ENCODE data around the gene FAM89B. TPM values are rescaled to one million over a fixed set of nuclear protein-coding genes. Genes with fewer than 3 reads are reported as not detected.
A peak's percentile ranks its signal among the peaks of the same experiment; 100 is the strongest.

The FAM89B gene
- total and polyA plus RNA-seq, 2 donors (not counting 3 experiments of a cell fraction or from before 2014, with no cell fraction given), result 63.1 to 153 TPM

DNA sequence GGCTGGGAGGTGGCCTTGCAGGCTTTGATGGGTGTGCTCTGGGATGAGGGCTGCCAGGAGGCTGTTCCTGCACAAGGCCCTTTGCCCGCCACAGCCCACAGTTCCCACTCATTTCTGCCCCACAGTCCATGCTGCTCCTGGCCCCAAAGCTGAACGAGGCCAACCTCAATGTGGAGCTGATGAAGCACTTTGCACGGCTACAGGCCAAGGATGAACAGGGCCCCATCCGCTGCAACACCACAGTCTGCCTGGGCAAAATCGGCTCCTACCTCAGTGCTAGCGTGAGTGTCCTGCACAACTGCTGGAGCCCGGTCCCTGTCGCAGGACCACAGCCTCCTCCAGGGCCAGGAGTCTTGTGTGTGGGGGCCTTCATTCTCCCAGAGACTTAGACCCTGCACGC, 37.2 kb upstream of the FAM89B start:
- intact Hi-C loops (cut with micrococcal nuclease) (no loop called here), dilution Hi-C loops (cut with MboI; ENCODE audit: extremely low pct_ligation_motif_present, low sequenced_read_pairs) (no loop called here)
- Histone ChIP-seq H2AFZ (ENCODE audit: low read depth, low read length) (no peak overlapping the region), H3K36me3 (ENCODE audit: control insufficient read depth in 2 of 2, extremely low read depth in 1 of 2, insufficient read depth in 2 of 2, low read length in 2 of 2) (peaks cover 13 to 44% of the 10 kb centered on the region in 2 experiments), H4K20me1 (replicated peaks; ENCODE audit: control insufficient read depth, extremely low read depth, insufficient read depth, low read length) (no peaks in the 10 kb centered on the region), H3K4me2 (ENCODE audit: insufficient read depth, low read length) (no peak overlapping the region), H3K4me1 (ENCODE audit: control insufficient read depth, extremely low read depth, insufficient read depth, low read length) (no peaks in the 10 kb centered on the region), H3K9ac (replicated peaks; ENCODE audit: extremely low read depth, insufficient read depth, low read length) (no peak overlapping the region), H3K27me3 (ENCODE audit: control insufficient read depth in 2 of 2, insufficient read depth in 2 of 2, low read length in 2 of 2) (no peaks in the 10 kb centered on the region), H3K79me2 (ENCODE audit: control insufficient read depth, insufficient read depth, low read length) (no peaks in the 10 kb centered on the region), H3K4me3 (replicated peaks in 1 of 3; ENCODE audit: insufficient read depth in 1 of 3, low read depth in 1 of 3, low read length in 3 of 3) (no peak overlapping the region), H3K9me1 (replicated peaks; ENCODE audit: control insufficient read depth, extremely low read depth, insufficient read depth, low read length) (no peaks in the 10 kb centered on the region), H3K9me3 (replicated peaks; ENCODE audit: control insufficient read depth, insufficient read depth, low read length) (no peaks in the 10 kb centered on the region), H3K27ac (ENCODE audit: insufficient read depth, low read depth, low read length) (no peak overlapping the region)
- no peak for FAIRE-seq
- TF ChIP-seq MYC (IDR thresholded peaks at IDR 0.05; ENCODE audit: low read depth, low read length), result no peak
- ChIA-PET CTCF (no interaction called here), POLR2A (no interaction called here)
- no TSS peak for BruUV-seq (replicated peaks)
- DNase-seq (ENCODE audit: low read depth, low spot score), result no peak

- Histone ChIP-seq H3K9me3 (replicated peaks; ENCODE audit: control insufficient read depth, insufficient read depth, low read length) (no peaks in the 10 kb centered on the region), H3K9ac (replicated peaks; ENCODE audit: extremely low read depth, insufficient read depth, low read length) (no peak overlapping the region), H4K20me1 (replicated peaks; ENCODE audit: control insufficient read depth, extremely low read depth, insufficient read depth, low read length) (no peaks in the 10 kb centered on the region), H2AFZ (ENCODE audit: low read depth, low read length) (no peak overlapping the region), H3K4me1 (ENCODE audit: control insufficient read depth, extremely low read depth, insufficient read depth, low read length) (peaks cover 6% of the 10 kb centered on the region), H3K4me2 (ENCODE audit: insufficient read depth, low read length) (no peak overlapping the region), H3K4me3 (replicated peaks in 1 of 3; ENCODE audit: insufficient read depth in 1 of 3, low read depth in 1 of 3, low read length in 3 of 3) (no peak overlapping the region), H3K79me2 (ENCODE audit: control insufficient read depth, insufficient read depth, low read length) (no peaks in the 10 kb centered on the region), H3K9me1 (replicated peaks; ENCODE audit: control insufficient read depth, extremely low read depth, insufficient read depth, low read length) (no peaks in the 10 kb centered on the region), H3K27me3 (ENCODE audit: control insufficient read depth in 2 of 2, insufficient read depth in 2 of 2, low read length in 2 of 2) (no peaks in the 10 kb centered on the region), H3K27ac (ENCODE audit: insufficient read depth, low read depth, low read length) (no peak overlapping the region), H3K36me3 (ENCODE audit: control insufficient read depth in 2 of 2, extremely low read depth in 1 of 2, insufficient read depth in 2 of 2, low read length in 2 of 2) (peaks cover 3 to 30% of the 10 kb centered on the region in 2 experiments)
- CTCF ChIA-PET, result interaction anchor here (0.9 kb wide), 1 partner anchor 58 kb away, joined by 3 read pairs; no protein-coding TSS in a partner anchor
- dilution Hi-C loops (cut with MboI; ENCODE audit: extremely low pct_ligation_motif_present, low sequenced_read_pairs), result no loop called here
- intact Hi-C loops (cut with micrococcal nuclease), result no loop called here
- no TSS peak for BruUV-seq (replicated peaks)
- FAIRE-seq (no peak), DNase-seq (ENCODE audit: low read depth, low spot score) (no peak)
- POLR2A ChIA-PET, result no interaction called here
- TF ChIP-seq POLR2AphosphoS5 (IDR thresholded peaks at IDR 0.05; ENCODE audit: insufficient read depth, low read depth, low read length) (peak; percentile 13), JUN (IDR thresholded peaks at IDR 0.05; ENCODE audit: borderline replicate concordance, insufficient read depth, insufficient read length, low read depth) (no peak)
Observed at GRCh38 chr11:65536412-65537295, 35.7 kb upstream of the FAM89B start.

All from endothelial cell of umbilical vein (primary cell).